IMR-90 (cell line): Measurements from ENCODE around the gene MEX3A. TPM values are rescaled to one million over a fixed set of nuclear protein-coding genes. Genes with fewer than 3 reads are reported as not detected.

ENCODE experiments used
- ATAC-seq: fragments of 200-7000 bp; cut with Tn5 transposase; 2 replicates; pipeline ENCODE4 v1.9.1; 2020; ENCODE audit warnings: low read depth, mild to moderate bottlenecking, moderate library complexity
- BruUV-seq: library from RNA; stranded (reverse); fragments of 400-500 nt; replicated peaks from 2 replicates; lab custom pipeline; 2021; lab: Mats Ljungman, UMichigan
- CTCF ChIA-PET: fragments of 300-600 bp; formaldehyde crosslinking; extraction: SDS; loops from one replicate; lab custom pipeline; 2021; ENCODE audit warnings: antibody characterized with exemption; lab: Yijun Ruan, JAX
- POLR2A ChIA-PET: fragments of 300-600 bp; sonication (Branson Sonifier 250); formaldehyde crosslinking; loops from one replicate; lab custom pipeline; 2022; ENCODE audit warnings: antibody characterized with exemption; ENCODE audit not compliant: unreplicated experiment; lab: Charles Lee
- DNase-seq: peaks from one replicate; pipeline ENCODE4 v3.0.0; 2013
- H2AFZ ChIP-seq: replicated peaks from 2 replicates; pipeline ENCODE3; 2013; ENCODE audit warnings: low read length, mild to moderate bottlenecking; ENCODE audit not compliant: poor library complexity
- H2AK5ac ChIP-seq: 2 replicates; pipeline ENCODE4 v1.6.1; 2013; ENCODE audit warnings: low read depth, low read length, inconsistent platforms
- H2AK9ac ChIP-seq: replicated peaks from 2 replicates; pipeline ENCODE3; 2013; ENCODE audit warnings: mild to moderate bottlenecking, low read depth, low read length, moderate library complexity; ENCODE audit not compliant: poor library complexity
- H2BK120ac ChIP-seq: 2 replicates; pipeline ENCODE4 v1.6.1; 2013; ENCODE audit warnings: low read depth, low read length, inconsistent platforms
- H2BK15ac ChIP-seq: 3 replicates; pipeline ENCODE4 v1.6.1; 2013; ENCODE audit warnings: low read depth, low read length, inconsistent platforms
- H2BK20ac ChIP-seq: 2 replicates; pipeline ENCODE4 v1.6.1; 2013; ENCODE audit warnings: low read depth, mild to moderate bottlenecking, inconsistent platforms, low read length, moderate library complexity
- H2BK5ac ChIP-seq: 2 replicates; pipeline ENCODE4 v1.6.1; 2013; ENCODE audit warnings: mild to moderate bottlenecking, low read depth, low read length, inconsistent platforms; ENCODE audit not compliant: poor library complexity, severe bottlenecking
- H3K14ac ChIP-seq: replicated peaks from 2 replicates; pipeline ENCODE4 v1.6.1; 2013; ENCODE audit warnings: low read depth, low read length, inconsistent platforms
- H3K18ac ChIP-seq: 2 replicates; pipeline ENCODE4 v1.6.1; 2013; ENCODE audit warnings: low read depth, low read length, control low read depth
- H3K23ac ChIP-seq: 2 replicates; pipeline ENCODE4 v1.6.1; 2013; ENCODE audit warnings: low read depth, low read length, inconsistent platforms
- H3K27ac ChIP-seq: 2 replicates; pipeline ENCODE4 v1.5.1; 2013; ENCODE audit warnings: mild to moderate bottlenecking, control low read depth, low read length; ENCODE audit not compliant: insufficient read depth
- H3K27me3 ChIP-seq: 2 replicates; pipeline ENCODE4 v1.6.1; 2013; ENCODE audit warnings: low read length; ENCODE audit not compliant: control insufficient read depth, insufficient read depth
- H3K36me3 ChIP-seq: 2 replicates; pipeline ENCODE4 v1.6.1; 2013; ENCODE audit warnings: low read length, mixed read lengths; ENCODE audit not compliant: control insufficient read depth, insufficient read depth
- H3K4ac ChIP-seq: 2 replicates; pipeline ENCODE4 v1.6.1; 2013; ENCODE audit warnings: low read depth, low read length, inconsistent platforms
- H3K4me1 ChIP-seq: 2 replicates; pipeline ENCODE4 v1.6.1; 2013; ENCODE audit warnings: low read length, mixed read lengths; ENCODE audit not compliant: control insufficient read depth, insufficient read depth
- H3K4me2 ChIP-seq: 2 replicates; pipeline ENCODE4 v1.6.1; 2013; ENCODE audit warnings: low read depth, mild to moderate bottlenecking, control low read depth, low read length, moderate library complexity
- H3K4me3 ChIP-seq: 2 replicates; pipeline ENCODE4 v1.5.1; 2013; ENCODE audit warnings: low read depth, mild to moderate bottlenecking, control low read depth, low read length, moderate library complexity; ENCODE audit not compliant: insufficient read depth
- H3K56ac ChIP-seq: 2 replicates; pipeline ENCODE4 v1.6.1; 2013; ENCODE audit warnings: low read length, inconsistent platforms; ENCODE audit not compliant: insufficient read depth; ENCODE audit errors: extremely low read depth
- H3K79me1 ChIP-seq, 2 experiments: 2 replicates each; pipeline ENCODE4 v1.6.1; 2013; ENCODE audit warnings: low read length in 2 of 2, inconsistent platforms in 1 of 2, low read depth in 1 of 2
- H3K9ac ChIP-seq: 2 replicates; pipeline ENCODE4 v1.6.1; 2013; ENCODE audit warnings: low read depth, low read length, control low read depth
- H3K9me1 ChIP-seq: 2 replicates; pipeline ENCODE4 v1.6.1; 2013; ENCODE audit warnings: low read length, inconsistent platforms; ENCODE audit not compliant: insufficient read depth
- H3K9me3 ChIP-seq: 2 replicates; pipeline ENCODE4 v1.6.1; 2013; ENCODE audit warnings: low read length; ENCODE audit not compliant: control insufficient read depth, insufficient read depth
- H4K20me1 ChIP-seq: 2 replicates; pipeline ENCODE4 v1.6.1; 2013; ENCODE audit warnings: low read length, inconsistent platforms; ENCODE audit not compliant: insufficient read depth
- H4K5ac ChIP-seq: 2 replicates; pipeline ENCODE4 v1.6.1; 2013; ENCODE audit warnings: mild to moderate bottlenecking, low read depth, low read length, control low read depth
- H4K8ac ChIP-seq, 2 experiments: 2 replicates each; pipeline ENCODE4 v1.6.1; 2013; ENCODE audit warnings: low read depth in 2 of 2, low read length in 2 of 2, control low read depth in 1 of 2, inconsistent platforms in 1 of 2
- H4K91ac ChIP-seq: 2 replicates; pipeline ENCODE4 v1.6.1; 2013; ENCODE audit warnings: low read depth, low read length, inconsistent platforms; ENCODE audit not compliant: insufficient read depth
- MAFK ChIP-seq: IDR thresholded peaks from 2 replicates; pipeline ENCODE4 v1.6.1; 2012; ENCODE audit warnings: low read depth, low read length, improper control_type of control experiment
- RCOR1 ChIP-seq: IDR thresholded peaks from 2 replicates; pipeline ENCODE4 v1.6.1; 2012; ENCODE audit warnings: mild to moderate bottlenecking, low read length, improper control_type of control experiment; ENCODE audit not compliant: insufficient replicate concordance
- WGBS, 2 experiments: methylation state at CpG; one replicate each; pipeline versions ENCODE4 v1.1.5 to v1.1.7; 2013; ENCODE audit warnings: missing lambda C conversion rate in 2 of 2; ENCODE audit not compliant: insufficient read length in 1 of 2; ENCODE audit errors: extremely low coverage in 2 of 2; 5-methylcytosine and 5-hydroxymethylcytosine counted together
- dilution Hi-C: fragments of 300-500 bp; cut with HindIII; formaldehyde crosslinking; loops from one replicate; pipeline ENCODE4 v1.14.3; 2018; ENCODE audit warnings: low sequenced_read_pairs; ENCODE audit not compliant: unreplicated experiment
- in situ Hi-C: fragments of 300-500 bp; cut with MboI; formaldehyde crosslinking; loops from 3 replicates; pipeline ENCODE4 v1.14.3; 2019; ENCODE audit warnings: low sequenced_read_pairs, inconsistent platforms, mixed read lengths
- intact Hi-C: fragments of 100-400 bp; cut with micrococcal nuclease; formaldehyde crosslinking; loops from 2 replicates; pipeline ENCODE4 v1.10.0; 2022
- polyA plus RNA-seq, 3 experiments: library from polyadenylated mRNA; depleted of rRNA; stranded (reverse); fragments of >200 nt; gene quantifications; 2 replicates each; pipeline ENCODE4 v1.2.3, GENCODE V29; 2012; ENCODE audit warnings: low replicate concordance in 1 of 3
- total RNA-seq: library from RNA; depleted of rRNA; stranded (reverse); fragments of >200 nt; gene quantifications from 2 replicates; pipeline ENCODE4 v1.2.3, GENCODE V29; 2012

The MEX3A gene
- total and polyA plus RNA-seq, 2 of the 4 experiments (the other 2 are of a cell fraction), result 2.3 to 9.0 TPM

DNA sequence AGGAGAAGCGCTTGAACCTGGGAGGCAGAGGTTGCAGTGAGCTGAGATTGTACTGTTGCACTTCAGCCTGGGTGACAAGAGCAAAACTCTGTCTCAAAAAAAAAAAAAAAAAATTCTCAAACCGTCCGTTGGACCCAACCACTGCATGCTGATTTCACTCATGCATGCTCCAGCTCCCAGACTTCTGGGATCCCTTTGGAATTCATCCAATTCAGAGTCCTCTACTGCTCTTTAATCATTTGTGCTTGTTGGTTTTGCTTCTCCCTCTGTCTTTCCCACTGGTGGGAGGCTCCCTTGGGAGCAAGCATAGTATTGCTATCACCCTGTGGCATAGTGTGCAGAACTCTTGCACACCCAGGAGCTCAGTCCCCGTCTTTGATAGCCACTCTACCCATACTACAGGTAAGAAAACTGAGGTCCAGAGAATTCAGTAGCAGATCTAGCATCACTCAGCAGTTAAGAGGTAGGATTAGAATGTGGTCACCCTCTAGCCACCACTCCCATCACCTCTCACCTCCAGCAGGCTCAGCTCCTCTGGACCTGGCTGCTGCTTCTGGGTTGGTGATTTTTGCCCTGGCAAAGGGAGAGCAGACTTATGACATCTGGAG lies 29.2 kb upstream of the MEX3A start:
- CTCF ChIA-PET, result no interaction called here
- in situ Hi-C loops (no loop called here), dilution Hi-C loops (no loop called here), intact Hi-C loops (no loop called here)
- H4K91ac ChIP-seq, result no peak overlapping the region
- H2BK20ac ChIP-seq, result no peak overlapping the region
- no peak overlapping the region for H3K4me3 ChIP-seq
- no peak overlapping the region for H3K18ac ChIP-seq
- no peak overlapping the region for H2AFZ ChIP-seq
- POLR2A ChIA-PET, result no interaction called here
- peaks cover 18% of the 10 kb centered on the region for H3K4me1 ChIP-seq
- H4K8ac ChIP-seq, result no peak overlapping the region
- no peak overlapping the region for H2BK120ac ChIP-seq
- no peak overlapping the region for H3K56ac ChIP-seq
- ATAC-seq (no peak), DNase-seq (no peak)
- WGBS, 2 experiments, result no CpG with 5 or more reads among the region's 4 CpGs
- H2BK15ac ChIP-seq, result no peak overlapping the region
- H3K9me1 ChIP-seq, result peaks cover 7% of the 10 kb centered on the region; the same call in 1 of the 2 replicates
- H4K20me1 ChIP-seq, result peaks cover 19% of the 10 kb centered on the region
- no peak overlapping the region for H3K4me2 ChIP-seq
- no peak overlapping the region; the same call in 1 of the 2 replicates for H2AK5ac ChIP-seq
- no peaks in the 10 kb centered on the region for H3K9me3 ChIP-seq
- H3K79me1 ChIP-seq, result peaks cover 10 to 47% of the 10 kb centered on the region in 2 experiments
- no peak overlapping the region for H3K9ac ChIP-seq
- H3K27me3 ChIP-seq, result no peaks in the 10 kb centered on the region
- H2AK9ac ChIP-seq, result peak overlapping the region; percentile 31
- no peak overlapping the region for H4K5ac ChIP-seq
- H2BK5ac ChIP-seq, result no peak overlapping the region
- no peak overlapping the region for H3K14ac ChIP-seq
- H3K4ac ChIP-seq, result peak overlapping the region; percentile 1; the same call in 1 of the 2 replicates
- no peak overlapping the region for H3K27ac ChIP-seq
- H3K23ac ChIP-seq, result no peak overlapping the region
- peak; percentile 33 for TF ChIP-seq RCOR1
- no peak for TF ChIP-seq MAFK
- H3K36me3 ChIP-seq, result no peaks in the 10 kb centered on the region
- no TSS peak for BruUV-seq
